ENCODE data around the gene IL22RA2.

IL22RA2 gene

DNA sequence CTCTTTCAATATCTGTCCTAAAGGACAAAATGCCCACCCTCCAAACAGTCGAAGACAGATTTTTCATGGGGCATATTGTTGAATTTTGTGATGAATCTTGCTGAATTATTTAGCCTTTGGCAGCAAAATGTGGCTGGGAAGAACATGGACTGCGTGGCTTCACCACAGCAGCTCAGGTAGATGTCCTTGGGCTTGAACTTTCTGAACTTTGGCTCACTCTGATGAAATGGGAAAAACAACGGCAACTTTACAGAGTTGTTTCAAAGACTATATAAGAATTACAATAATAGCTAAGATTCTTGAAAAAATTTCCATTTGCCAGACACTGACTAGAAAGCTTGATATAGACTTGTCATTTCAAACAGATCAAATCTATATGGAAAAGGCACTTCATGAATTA is 75.9 kb downstream of the IL22RA2 start:
- in situ Hi-C loops (cut with HindIII; ENCODE audit: low sequenced_read_pairs) = no loop called here

DNA sequence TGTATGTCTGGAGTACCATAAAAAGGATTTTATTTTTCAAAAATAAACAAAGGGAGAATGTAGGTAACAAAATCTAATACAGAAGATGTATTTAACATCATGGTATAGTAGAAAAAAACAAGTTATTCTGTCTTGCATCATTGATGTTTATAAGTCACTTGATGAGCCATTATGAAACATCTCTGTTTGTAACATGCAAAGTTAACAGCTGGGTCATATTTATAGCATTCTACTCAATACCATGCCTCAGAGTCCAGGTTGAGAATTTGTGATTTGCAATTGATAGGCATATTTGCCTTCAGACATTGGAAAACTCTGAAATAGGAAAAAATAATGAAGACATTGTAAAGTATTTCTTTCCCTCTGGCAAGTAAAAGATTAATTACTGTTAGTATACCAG is 76.4 kb downstream of the IL22RA2 start:
- in situ Hi-C loops (cut with HindIII; ENCODE audit: low sequenced_read_pairs) = no loop called here

DNA sequence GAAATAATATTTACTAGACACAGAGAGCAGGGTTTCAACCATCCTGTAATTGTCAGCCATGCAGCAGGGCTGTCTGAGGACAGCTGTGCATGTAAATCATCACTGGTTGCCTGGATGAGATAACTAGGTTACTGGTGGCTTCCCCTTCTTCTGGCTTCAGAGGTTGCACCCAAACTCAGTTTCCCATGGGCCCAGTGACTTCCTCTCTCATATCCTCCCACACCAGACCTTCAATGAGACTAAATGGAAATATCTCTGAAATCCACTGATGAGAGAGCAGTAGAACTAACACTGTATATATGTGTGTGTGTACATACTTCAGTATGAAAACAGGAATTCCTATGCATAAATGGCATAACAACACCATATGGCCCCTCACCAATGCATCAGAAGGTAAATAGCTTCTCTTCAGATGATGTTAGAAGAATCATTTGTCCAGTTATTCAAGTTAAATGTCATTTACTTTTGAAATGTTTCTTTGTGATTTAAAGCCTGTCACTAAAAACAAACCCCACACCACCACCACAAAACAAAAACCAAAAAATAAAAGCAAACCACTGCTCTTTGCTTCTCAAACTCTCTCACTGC is 77.7 kb downstream of the IL22RA2 start:
- in situ Hi-C loops (cut with HindIII; ENCODE audit: low sequenced_read_pairs) = no loop called here

DNA sequence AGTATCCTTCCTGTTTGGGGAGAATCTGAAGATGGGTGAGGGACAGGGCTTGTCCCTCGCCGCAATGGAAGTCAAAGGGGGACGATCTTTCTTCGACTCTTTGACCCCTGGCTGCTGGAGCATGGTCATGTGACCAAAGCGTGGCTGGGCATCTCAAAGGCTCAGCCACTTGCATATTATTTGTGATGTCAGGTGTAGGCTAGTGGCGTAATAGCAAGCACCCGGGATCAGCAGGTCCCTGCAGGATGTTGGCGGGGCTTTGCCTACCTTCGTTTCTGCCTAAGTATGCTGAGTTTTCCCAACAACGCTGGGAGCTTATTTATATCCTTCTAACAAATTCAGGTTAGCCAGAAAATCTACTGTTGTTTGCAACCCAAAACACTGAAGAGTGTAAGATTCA is 78.4 kb downstream of the IL22RA2 start:
- in situ Hi-C loops (cut with HindIII; ENCODE audit: low sequenced_read_pairs) = no loop called here

DNA sequence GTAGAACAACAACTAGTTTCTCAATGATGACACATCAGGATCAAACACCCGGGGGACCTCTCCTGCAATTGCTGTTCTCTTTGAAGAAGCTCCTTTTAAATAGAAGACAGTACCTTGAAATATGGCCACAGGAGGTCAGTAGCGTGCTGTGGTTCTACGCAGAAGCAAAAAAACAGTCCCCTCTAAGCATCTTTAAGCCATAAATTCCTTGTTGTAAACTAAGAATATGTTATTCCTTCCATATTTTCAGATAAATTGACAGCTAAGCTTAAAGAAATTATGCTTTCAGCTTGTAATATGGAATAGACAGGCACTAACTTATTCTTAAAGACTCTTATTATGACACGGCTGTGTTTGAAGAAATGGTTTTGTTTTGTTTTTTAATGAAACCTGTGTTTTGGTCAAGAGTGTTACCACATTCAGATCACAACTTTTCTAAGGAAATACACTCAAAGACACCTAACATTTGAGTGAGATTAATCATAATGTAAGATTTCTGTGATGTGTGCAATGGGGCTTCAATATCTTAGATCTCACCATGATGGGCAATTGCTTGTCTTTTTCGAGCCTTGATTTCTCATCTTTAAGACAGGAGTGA is 78.9 kb downstream of the IL22RA2 start:
- in situ Hi-C loops (cut with HindIII; ENCODE audit: low sequenced_read_pairs) = no loop called here

Measured in endothelial cell of hepatic sinusoid (primary cell).